ENCODE measurements around the gene HDAC9.

The HDAC9 gene

GRCh38 chr7:18890885-18891621 is 395.5 kb downstream of the HDAC9 start:
- Histone ChIP-seq H3K9ac (ENCODE audit: low read length in 2 of 2) (no peak overlapping the region), H3K36me3 (ENCODE audit: control insufficient read depth in 2 of 2, insufficient read depth in 2 of 2, low read length in 2 of 2) (no peaks in the 10 kb centered on the region)

GRCh38 chr7:18893156-18893555 is 397.6 kb downstream of the HDAC9 start:
- no peak overlapping the region for H3K27ac ChIP-seq (ENCODE audit: low read length)
- H3K4me1 ChIP-seq (ENCODE audit: control insufficient read depth, insufficient read depth, low read length), result peaks cover 3% of the 10 kb centered on the region
- H3K9me3 ChIP-seq (ENCODE audit: control insufficient read depth in 2 of 2, low read length in 2 of 2), result no peaks in the 10 kb centered on the region
- H3K36me3 ChIP-seq (ENCODE audit: control insufficient read depth in 2 of 2, insufficient read depth in 2 of 2, low read length in 2 of 2), result no peaks in the 10 kb centered on the region
- H3K9ac ChIP-seq (ENCODE audit: low read length in 2 of 2), result no peak overlapping the region
- H3K4me3 ChIP-seq (ENCODE audit: low read length in 2 of 2), result no peak overlapping the region
- H3K27me3 ChIP-seq (ENCODE audit: control insufficient read depth in 1 of 2, insufficient read depth in 2 of 2, low read length in 2 of 2), result no peaks in the 10 kb centered on the region

More at GRCh38 chr7:18890885-18891621, 395.5 kb downstream of the HDAC9 start:
- no peaks in the 10 kb centered on the region for H3K27me3 ChIP-seq (ENCODE audit: control insufficient read depth in 1 of 2, insufficient read depth in 2 of 2, low read length in 2 of 2)
- no peak overlapping the region for H3K27ac ChIP-seq (ENCODE audit: low read length)
- H3K4me3 ChIP-seq (ENCODE audit: low read length in 2 of 2), result no peak overlapping the region
- no peaks in the 10 kb centered on the region for H3K9me3 ChIP-seq (ENCODE audit: control insufficient read depth in 2 of 2, low read length in 2 of 2)
- H3K4me1 ChIP-seq (ENCODE audit: control insufficient read depth, insufficient read depth, low read length), result peaks cover 3% of the 10 kb centered on the region

- Histone ChIP-seq H3K27ac (ENCODE audit: low read length) (no peak overlapping the region), H3K27me3 (ENCODE audit: control insufficient read depth in 1 of 2, insufficient read depth in 2 of 2, low read length in 2 of 2) (no peaks in the 10 kb centered on the region), H3K9me3 (ENCODE audit: control insufficient read depth in 2 of 2, low read length in 2 of 2) (no peaks in the 10 kb centered on the region), H3K36me3 (ENCODE audit: control insufficient read depth in 2 of 2, insufficient read depth in 2 of 2, low read length in 2 of 2) (no peaks in the 10 kb centered on the region), H3K4me3 (ENCODE audit: low read length in 2 of 2) (no peak overlapping the region), H3K9ac (ENCODE audit: low read length in 2 of 2) (no peak overlapping the region), H3K4me1 (ENCODE audit: control insufficient read depth, insufficient read depth, low read length) (peaks cover 3% of the 10 kb centered on the region)
These were observed 398.6 kb downstream of the HDAC9 start for GRCh38 chr7:18894155-18894554.

GRCh38 chr7:18895456-18895855 is 399.9 kb downstream of the HDAC9 start:
- no peaks in the 10 kb centered on the region for H3K9me3 ChIP-seq (ENCODE audit: control insufficient read depth in 2 of 2, low read length in 2 of 2)
- no peak overlapping the region for H3K9ac ChIP-seq (ENCODE audit: low read length in 2 of 2)
- no peak overlapping the region for H3K27ac ChIP-seq (ENCODE audit: low read length)
- no peak overlapping the region for H3K4me3 ChIP-seq (ENCODE audit: low read length in 2 of 2)
- no peaks in the 10 kb centered on the region for H3K4me1 ChIP-seq (ENCODE audit: control insufficient read depth, insufficient read depth, low read length)
- no peaks in the 10 kb centered on the region for H3K36me3 ChIP-seq (ENCODE audit: control insufficient read depth in 2 of 2, insufficient read depth in 2 of 2, low read length in 2 of 2)
- no peaks in the 10 kb centered on the region for H3K27me3 ChIP-seq (ENCODE audit: control insufficient read depth in 1 of 2, insufficient read depth in 2 of 2, low read length in 2 of 2)

GRCh38 chr7:18896343-18896975 is 400.9 kb downstream of the HDAC9 start:
- Histone ChIP-seq H3K9ac (ENCODE audit: low read length in 2 of 2) (no peak overlapping the region), H3K27ac (ENCODE audit: low read length) (no peak overlapping the region), H3K9me3 (ENCODE audit: control insufficient read depth in 2 of 2, low read length in 2 of 2) (no peaks in the 10 kb centered on the region), H3K4me3 (ENCODE audit: low read length in 2 of 2) (no peak overlapping the region), H3K27me3 (ENCODE audit: control insufficient read depth in 1 of 2, insufficient read depth in 2 of 2, low read length in 2 of 2) (no peaks in the 10 kb centered on the region), H3K4me1 (ENCODE audit: control insufficient read depth, insufficient read depth, low read length) (no peaks in the 10 kb centered on the region), H3K36me3 (ENCODE audit: control insufficient read depth in 2 of 2, insufficient read depth in 2 of 2, low read length in 2 of 2) (no peaks in the 10 kb centered on the region)

- Histone ChIP-seq H3K9ac (ENCODE audit: low read length in 2 of 2) (no peak overlapping the region), H3K9me3 (ENCODE audit: control insufficient read depth in 2 of 2, low read length in 2 of 2) (no peaks in the 10 kb centered on the region), H3K27me3 (ENCODE audit: control insufficient read depth in 1 of 2, insufficient read depth in 2 of 2, low read length in 2 of 2) (no peaks in the 10 kb centered on the region), H3K4me3 (ENCODE audit: low read length in 2 of 2) (no peak overlapping the region), H3K27ac (ENCODE audit: low read length) (no peak overlapping the region), H3K36me3 (ENCODE audit: control insufficient read depth in 2 of 2, insufficient read depth in 2 of 2, low read length in 2 of 2) (no peaks in the 10 kb centered on the region), H3K4me1 (ENCODE audit: control insufficient read depth, insufficient read depth, low read length) (no peaks in the 10 kb centered on the region)
These were observed 404.7 kb downstream of the HDAC9 start for GRCh38 chr7:18900236-18900635.

- H3K27ac ChIP-seq (ENCODE audit: low read length), result no peak overlapping the region
- H3K9me3 ChIP-seq (ENCODE audit: control insufficient read depth in 2 of 2, low read length in 2 of 2), result no peaks in the 10 kb centered on the region
- no peak overlapping the region for H3K9ac ChIP-seq (ENCODE audit: low read length in 2 of 2)
- no peaks in the 10 kb centered on the region for H3K4me1 ChIP-seq (ENCODE audit: control insufficient read depth, insufficient read depth, low read length)
- H3K27me3 ChIP-seq (ENCODE audit: control insufficient read depth in 1 of 2, insufficient read depth in 2 of 2, low read length in 2 of 2), result no peaks in the 10 kb centered on the region
- no peak overlapping the region for H3K4me3 ChIP-seq (ENCODE audit: low read length in 2 of 2)
- no peaks in the 10 kb centered on the region for H3K36me3 ChIP-seq (ENCODE audit: control insufficient read depth in 2 of 2, insufficient read depth in 2 of 2, low read length in 2 of 2)
These were observed 405.3 kb downstream of the HDAC9 start for GRCh38 chr7:18900803-18901202.

GRCh38 chr7:18901351-18901750 is 405.8 kb downstream of the HDAC9 start:
- Histone ChIP-seq H3K9ac (ENCODE audit: low read length in 2 of 2) (no peak overlapping the region), H3K9me3 (ENCODE audit: control insufficient read depth in 2 of 2, low read length in 2 of 2) (no peaks in the 10 kb centered on the region), H3K27ac (ENCODE audit: low read length) (no peak overlapping the region), H3K36me3 (ENCODE audit: control insufficient read depth in 2 of 2, insufficient read depth in 2 of 2, low read length in 2 of 2) (no peaks in the 10 kb centered on the region), H3K27me3 (ENCODE audit: control insufficient read depth in 1 of 2, insufficient read depth in 2 of 2, low read length in 2 of 2) (no peaks in the 10 kb centered on the region), H3K4me3 (ENCODE audit: low read length in 2 of 2) (no peak overlapping the region), H3K4me1 (ENCODE audit: control insufficient read depth, insufficient read depth, low read length) (no peaks in the 10 kb centered on the region)

- no peaks in the 10 kb centered on the region for H3K9me3 ChIP-seq (ENCODE audit: control insufficient read depth in 2 of 2, low read length in 2 of 2)
- no peaks in the 10 kb centered on the region for H3K4me1 ChIP-seq (ENCODE audit: control insufficient read depth, insufficient read depth, low read length)
- no peak overlapping the region for H3K9ac ChIP-seq (ENCODE audit: low read length in 2 of 2)
- no peaks in the 10 kb centered on the region for H3K27me3 ChIP-seq (ENCODE audit: control insufficient read depth in 1 of 2, insufficient read depth in 2 of 2, low read length in 2 of 2)
- H3K36me3 ChIP-seq (ENCODE audit: control insufficient read depth in 2 of 2, insufficient read depth in 2 of 2, low read length in 2 of 2), result no peaks in the 10 kb centered on the region
- H3K4me3 ChIP-seq (ENCODE audit: low read length in 2 of 2), result no peak overlapping the region
- H3K27ac ChIP-seq (ENCODE audit: low read length), result no peak overlapping the region
These were observed 406.5 kb downstream of the HDAC9 start for GRCh38 chr7:18901982-18902421.

GRCh38 chr7:18902892-18903291 is 407.3 kb downstream of the HDAC9 start:
- Histone ChIP-seq H3K9ac (ENCODE audit: low read length in 2 of 2) (no peak overlapping the region), H3K27me3 (ENCODE audit: control insufficient read depth in 1 of 2, insufficient read depth in 2 of 2, low read length in 2 of 2) (no peaks in the 10 kb centered on the region), H3K36me3 (ENCODE audit: control insufficient read depth in 2 of 2, insufficient read depth in 2 of 2, low read length in 2 of 2) (no peaks in the 10 kb centered on the region), H3K27ac (ENCODE audit: low read length) (no peak overlapping the region), H3K9me3 (ENCODE audit: control insufficient read depth in 2 of 2, low read length in 2 of 2) (no peaks in the 10 kb centered on the region), H3K4me1 (ENCODE audit: control insufficient read depth, insufficient read depth, low read length) (no peaks in the 10 kb centered on the region), H3K4me3 (ENCODE audit: low read length in 2 of 2) (no peak overlapping the region)

GRCh38 chr7:18903695-18904094 is 408.1 kb downstream of the HDAC9 start:
- no peaks in the 10 kb centered on the region for H3K4me1 ChIP-seq (ENCODE audit: control insufficient read depth, insufficient read depth, low read length)
- no peaks in the 10 kb centered on the region for H3K36me3 ChIP-seq (ENCODE audit: control insufficient read depth in 2 of 2, insufficient read depth in 2 of 2, low read length in 2 of 2)
- H3K4me3 ChIP-seq (ENCODE audit: low read length in 2 of 2), result no peak overlapping the region
- H3K27me3 ChIP-seq (ENCODE audit: control insufficient read depth in 1 of 2, insufficient read depth in 2 of 2, low read length in 2 of 2), result no peaks in the 10 kb centered on the region
- no peak overlapping the region for H3K27ac ChIP-seq (ENCODE audit: low read length)
- no peaks in the 10 kb centered on the region for H3K9me3 ChIP-seq (ENCODE audit: control insufficient read depth in 2 of 2, low read length in 2 of 2)
- H3K9ac ChIP-seq (ENCODE audit: low read length in 2 of 2), result no peak overlapping the region
